CD14-positive monocyte (primary cell): Measurements from ENCODE around the gene HNF4A. TPM values are rescaled to one million over a fixed set of nuclear protein-coding genes. Genes with fewer than 3 reads are reported as not detected.
"Not testable (repeated sequence)": the region's sequence is repeated elsewhere in the genome, so short reads cannot be mapped to it uniquely, and the experiment has no call there.

Source experiments
- DNase-seq, 3 donors: peaks; one replicate each; pipeline ENCODE4 v3.0.0-alpha.2; 2011 to 2022
- H2AFZ ChIP-seq: 2 replicates; pipeline ENCODE4 v1.6.0; 2012; ENCODE audit warnings: mild to moderate bottlenecking, low read depth, low read length, inconsistent platforms; ENCODE audit not compliant: insufficient read depth, poor library complexity, severe bottlenecking
- H3K27ac ChIP-seq, 2 donors: 1 replicate in 1 of 2; 2 replicates in 1 of 2; pipeline ENCODE4 v1.5.1; 2012 to 2013; ENCODE audit warnings: low read length in 2 of 2, control low read depth in 1 of 2, inconsistent platforms in 1 of 2, low read depth in 1 of 2, mild to moderate bottlenecking in 1 of 2
- H3K27me3 ChIP-seq, 2 donors: one replicate each; pipeline versions ENCODE4 v1.6.0 to v1.6.1; 2011 to 2013; ENCODE audit warnings: low read length in 2 of 2; ENCODE audit not compliant: control insufficient read depth in 2 of 2, insufficient read depth in 2 of 2
- H3K36me3 ChIP-seq, 2 donors: replicated peaks in 1 of 2; 1 replicate in 1 of 2; 2 replicates in 1 of 2; pipeline versions ENCODE4 v1.5.1 to v1.6.1; 2012 to 2013; ENCODE audit warnings: low read length in 2 of 2, control low read depth in 1 of 2, inconsistent platforms in 1 of 2, mild to moderate bottlenecking in 1 of 2; ENCODE audit not compliant: insufficient read depth in 2 of 2, control insufficient read depth in 1 of 2
- H3K4me1 ChIP-seq, 2 donors: 1 replicate in 1 of 2; 2 replicates in 1 of 2; pipeline versions ENCODE4 v1.5.1 to v1.6.1; 2012 to 2013; ENCODE audit warnings: low read length in 2 of 2, control low read depth in 1 of 2, inconsistent platforms in 1 of 2, mild to moderate bottlenecking in 1 of 2, moderate library complexity in 1 of 2; ENCODE audit not compliant: insufficient read depth in 2 of 2, control insufficient read depth in 1 of 2
- H3K4me2 ChIP-seq: replicated peaks from 2 replicates; pipeline ENCODE3; 2012; ENCODE audit warnings: low read length, moderate library complexity, mild to moderate bottlenecking; ENCODE audit not compliant: poor library complexity, severe bottlenecking; ENCODE audit errors: extremely low read depth
- H3K4me3 ChIP-seq, 3 experiments: fragments of 200-600 bp in 1 of 3; sonication (generic) in 1 of 3; replicated peaks in 1 of 3; 1 replicate in 2 of 3; 2 replicates in 1 of 3; pipeline ENCODE4 v1.5.1; 2011 to 2013; ENCODE audit warnings: low read length in 3 of 3, mild to moderate bottlenecking in 3 of 3, control low read depth in 2 of 3, low read depth in 2 of 3, inconsistent platforms in 1 of 3, moderate library complexity in 1 of 3
- H3K79me2 ChIP-seq: 2 replicates; pipeline ENCODE4 v1.6.0; 2012; ENCODE audit warnings: mild to moderate bottlenecking, control low read depth, inconsistent platforms, low read length, moderate library complexity; ENCODE audit not compliant: insufficient read depth
- H3K9ac ChIP-seq: 2 replicates; pipeline ENCODE4 v1.6.0; 2017; ENCODE audit warnings: low read length, mild to moderate bottlenecking; ENCODE audit not compliant: insufficient read depth, poor library complexity, severe bottlenecking
- H3K9me3 ChIP-seq, 2 donors: replicated peaks in 1 of 2; 1 replicate in 1 of 2; 2 replicates in 1 of 2; pipeline versions ENCODE4 v1.5.1 to v1.6.1; 2012 to 2013; ENCODE audit warnings: low read length in 2 of 2, control low read depth in 1 of 2; ENCODE audit not compliant: control insufficient read depth in 1 of 2, insufficient read depth in 1 of 2
- H4K20me1 ChIP-seq: 2 replicates; pipeline ENCODE4 v1.6.0; 2012; ENCODE audit warnings: mild to moderate bottlenecking, low read length, control low read depth, moderate library complexity; ENCODE audit not compliant: insufficient read depth
- H3K27ac Mint-ChIP-seq, 7 donors: one replicate each; pipeline ENCODE4 v1.8.0; 2020; ENCODE audit warnings: mild to moderate bottlenecking in 7 of 7, mixed read lengths in 7 of 7, moderate library complexity in 6 of 7, inconsistent platforms in 2 of 7
- H3K27me3 Mint-ChIP-seq, 3 donors: one replicate each; pipeline ENCODE4 v1.8.0; 2021 to 2022; ENCODE audit warnings: low read depth in 3 of 3, mild to moderate bottlenecking in 3 of 3, mixed read lengths in 3 of 3, moderate library complexity in 3 of 3, inconsistent platforms in 1 of 3
- H3K36me3 Mint-ChIP-seq, 2 donors: one replicate each; pipeline ENCODE4 v1.8.0; 2020; ENCODE audit warnings: mixed read lengths in 2 of 2, inconsistent platforms in 1 of 2, mild to moderate bottlenecking in 1 of 2
- H3K4me1 Mint-ChIP-seq: one replicate; pipeline ENCODE4 v1.8.0; 2020; ENCODE audit warnings: mild to moderate bottlenecking, mixed read lengths
- H3K4me3 Mint-ChIP-seq, 2 donors: one replicate each; pipeline ENCODE4 v1.8.0; 2020; ENCODE audit warnings: mild to moderate bottlenecking in 2 of 2, mixed read lengths in 2 of 2, moderate library complexity in 1 of 2
- H3K9me3 Mint-ChIP-seq, 7 donors: one replicate each; pipeline ENCODE4 v1.8.0; 2020 to 2022; ENCODE audit warnings: mixed read lengths in 7 of 7, mild to moderate bottlenecking in 6 of 7, moderate library complexity in 6 of 7, inconsistent platforms in 2 of 7
- CTCF ChIP-seq: fragments of 200-600 bp; IDR thresholded peaks from one replicate; pipeline ENCODE4 v1.8.0; 2022; ENCODE audit warnings: antibody characterized with exemption, mild to moderate bottlenecking
- WGBS: methylation state at CpG from one replicate; pipeline ENCODE4 v1.1.5; 2013; ENCODE audit warnings: missing lambda C conversion rate; ENCODE audit not compliant: insufficient coverage; 5-methylcytosine and 5-hydroxymethylcytosine counted together
- intact Hi-C, 2 donors: fragments of 100-400 bp; cut with micrococcal nuclease; formaldehyde crosslinking; loops; one replicate each; pipeline versions ENCODE4 v1.15.0 to v1.15.1; 2023
- polyA plus RNA-seq, 3 donors: library from polyadenylated mRNA; depleted of rRNA in 1 of 3; unstranded in 2 of 3; stranded (reverse) in 1 of 3; fragments of 300-500 nt in 2 of 3; fragments of >200 nt in 1 of 3; fragmentation: Illumina TruSeq in 2 of 3; gene quantifications; 1 replicate in 2 of 3; 2 replicates in 1 of 3; pipeline ENCODE4 v1.2.3, GENCODE V29; 2012 to 2021

Gene HNF4A
- polyA plus RNA-seq, 3 donors: not detected

- H3K4me3 ChIP-seq: no peak overlapping the region
- H3K27me3 Mint-ChIP-seq: peaks cover 0 to 7% (median 6%) of the 10 kb centered on the region in 3 donors
- H3K27ac ChIP-seq: no peak overlapping the region
- H2AFZ ChIP-seq: no peak overlapping the region
- H3K9ac ChIP-seq: no peak overlapping the region
- H3K4me3 Mint-ChIP-seq: no peak overlapping the region
- no peaks in the 10 kb centered on the region for H3K9me3 Mint-ChIP-seq
- no peaks in the 10 kb centered on the region for H3K9me3 ChIP-seq
- H3K79me2 ChIP-seq: no peaks in the 10 kb centered on the region
- no peak overlapping the region for H3K4me2 ChIP-seq
- no peak overlapping the region for H3K27ac Mint-ChIP-seq
- H3K4me1 Mint-ChIP-seq: no peaks in the 10 kb centered on the region
- no peak for TF ChIP-seq CTCF
- no peaks in the 10 kb centered on the region for H3K27me3 ChIP-seq
- H4K20me1 ChIP-seq: no peaks in the 10 kb centered on the region
- 100% methylated on average over 3 of the region's 8 CpGs for WGBS
- DNase-seq: no peak
- H3K4me1 ChIP-seq: no peaks in the 10 kb centered on the region
- no peaks in the 10 kb centered on the region for H3K36me3 Mint-ChIP-seq
- no peaks in the 10 kb centered on the region for H3K36me3 ChIP-seq
- intact Hi-C loops: no loop called here
These were observed 10.4 kb upstream of the HNF4A start for GRCh38 chr20:44345147-44345546.

GRCh38 chr20:44345941-44346340, 9.6 kb upstream of the HNF4A start:
- H3K9ac ChIP-seq, H3K36me3 Mint-ChIP-seq, H4K20me1 ChIP-seq, H3K27ac ChIP-seq, intact Hi-C loops, H3K36me3 ChIP-seq, H2AFZ ChIP-seq, H3K4me3 Mint-ChIP-seq, H3K9me3 Mint-ChIP-seq, H3K4me1 ChIP-seq, H3K4me2 ChIP-seq, DNase-seq, H3K27me3 ChIP-seq, H3K4me3 ChIP-seq, H3K9me3 ChIP-seq, H3K79me2 ChIP-seq, H3K4me1 Mint-ChIP-seq, H3K27me3 Mint-ChIP-seq, H3K27ac Mint-ChIP-seq: not testable (repeated sequence)
- WGBS: 97% methylated on average over 6 of the region's 10 CpGs
